ENCODE data around the gene TRIM23.

Gene TRIM23

GRCh38 chr5:65548281-65548680 is 75.9 kb downstream of the TRIM23 start:
- Mint-ChIP-seq H3K36me3 (ENCODE audit: low read depth) (peaks cover 70% of the 10 kb centered on the region), H3K9me3 (no peaks in the 10 kb centered on the region), H3K27ac (no peak overlapping the region), H3K4me3 (no peak overlapping the region), H3K27me3 (no peaks in the 10 kb centered on the region), H3K4me1 (peaks cover 2% of the 10 kb centered on the region)
- ATAC-seq (no peak), DNase-seq (no peak)

- H3K27me3 Mint-ChIP-seq: no peaks in the 10 kb centered on the region
- H3K4me1 Mint-ChIP-seq: peaks cover 2% of the 10 kb centered on the region
- H3K27ac Mint-ChIP-seq: no peak overlapping the region
- DNase-seq (no peak), ATAC-seq (no peak)
- no peaks in the 10 kb centered on the region for H3K9me3 Mint-ChIP-seq
- no peak overlapping the region for H3K4me3 Mint-ChIP-seq
- H3K36me3 Mint-ChIP-seq (ENCODE audit: low read depth): peaks cover 82% of the 10 kb centered on the region
These were observed 78.0 kb downstream of the TRIM23 start for GRCh38 chr5:65546141-65546540.

GRCh38 chr5:65544473-65544872 is 79.7 kb downstream of the TRIM23 start:
- Mint-ChIP-seq H3K9me3 (no peaks in the 10 kb centered on the region), H3K36me3 (ENCODE audit: low read depth) (peaks cover 84% of the 10 kb centered on the region), H3K4me1 (peaks cover 2% of the 10 kb centered on the region), H3K27ac (no peak overlapping the region), H3K4me3 (no peak overlapping the region), H3K27me3 (no peaks in the 10 kb centered on the region)
- DNase-seq (no peak), ATAC-seq (no peak)

DNA sequence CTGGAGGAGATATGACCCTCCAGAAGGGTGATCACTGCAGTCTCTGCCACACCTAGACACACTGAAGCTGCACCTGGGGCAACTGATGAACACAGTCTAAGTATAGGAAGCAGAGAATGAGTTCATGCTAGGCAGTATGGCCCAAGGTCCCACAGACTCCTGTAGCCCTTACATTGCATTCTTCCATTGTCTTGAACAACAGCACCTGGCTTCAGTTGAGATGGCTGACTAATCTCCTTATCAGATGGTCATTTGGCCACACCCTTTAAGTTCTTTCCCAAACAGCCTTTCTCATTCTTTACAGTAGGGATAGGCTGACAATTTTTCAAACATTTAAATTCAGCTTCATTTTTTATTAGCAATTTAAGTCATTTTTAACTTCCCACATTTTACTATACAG is 84.3 kb downstream of the TRIM23 start:
- ATAC-seq: no peak
- DNase-seq: no peak
- H3K4me1 Mint-ChIP-seq: no peaks in the 10 kb centered on the region
- H3K4me3 Mint-ChIP-seq: no peak overlapping the region
- H3K27ac Mint-ChIP-seq: no peak overlapping the region
- peaks cover 73% of the 10 kb centered on the region for H3K36me3 Mint-ChIP-seq (ENCODE audit: low read depth)
- no peaks in the 10 kb centered on the region for H3K27me3 Mint-ChIP-seq
- no peaks in the 10 kb centered on the region for H3K9me3 Mint-ChIP-seq

Measured in activated naive CD8-positive, alpha-beta T cell treated with anti-CD3 and anti-CD28 coated beads, Interleukin-2, amount 50 U/mL, for 24 hours (primary cell).